ENCODE measurements around the gene CIITA. TPM values are rescaled to one million over a fixed set of nuclear protein-coding genes. Genes with fewer than 3 reads are reported as not detected.

Gene CIITA
- total RNA-seq, 2 donors from 2014 or later: 25.2 to 31.0 TPM

- no peak overlapping the region for H3K4me3 ChIP-seq
- no peak for TF ChIP-seq CTCF (IDR thresholded peaks at IDR 0.05)
- no peaks in the 10 kb centered on the region for H3K27me3 ChIP-seq (replicated peaks; ENCODE audit: insufficient read depth)
- H3K36me3 ChIP-seq: peaks cover 24% of the 10 kb centered on the region
- ATAC-seq (ENCODE audit: insufficient number of reproducible peaks, low FRiP score, low read depth) (no peak), DNase-seq (ENCODE audit: low spot score) (no peak)
- H3K4me1 ChIP-seq (ENCODE audit: control insufficient read depth in 1 of 2, low read depth in 2 of 2): peaks cover 19 to 52% of the 10 kb centered on the region in 2 donors
- no peaks in the 10 kb centered on the region for H3K9me3 ChIP-seq
- no peak overlapping the region for H3K27ac ChIP-seq
Observed at GRCh38 chr16:10930755-10931093, 53.7 kb downstream of the CIITA start.

GRCh38 chr16:10931134-10931533 is 54.1 kb downstream of the CIITA start:
- Histone ChIP-seq H3K27me3 (replicated peaks; ENCODE audit: insufficient read depth) (no peaks in the 10 kb centered on the region), H3K4me3 (no peak overlapping the region), H3K4me1 (ENCODE audit: control insufficient read depth in 1 of 2, low read depth in 2 of 2) (peaks cover 22 to 56% of the 10 kb centered on the region in 2 donors), H3K9me3 (no peaks in the 10 kb centered on the region), H3K36me3 (peaks cover 24% of the 10 kb centered on the region), H3K27ac (no peak overlapping the region)
- no peak for DNase-seq (ENCODE audit: low spot score)
- no peak for TF ChIP-seq CTCF (IDR thresholded peaks at IDR 0.05)
- no peak for ATAC-seq (ENCODE audit: insufficient number of reproducible peaks, low FRiP score, low read depth)

GRCh38 chr16:10931977-10932632 is 55.1 kb downstream of the CIITA start:
- Histone ChIP-seq H3K36me3 (peaks cover 16% of the 10 kb centered on the region), H3K4me1 (ENCODE audit: control insufficient read depth in 1 of 2, low read depth in 2 of 2) (peaks cover 29 to 66% of the 10 kb centered on the region in 2 donors), H3K4me3 (no peak overlapping the region), H3K27me3 (replicated peaks; ENCODE audit: insufficient read depth) (no peaks in the 10 kb centered on the region), H3K27ac (no peak overlapping the region), H3K9me3 (no peaks in the 10 kb centered on the region)
- TF ChIP-seq CTCF (IDR thresholded peaks at IDR 0.05): no peak
- ATAC-seq (ENCODE audit: insufficient number of reproducible peaks, low FRiP score, low read depth) (no peak), DNase-seq (ENCODE audit: low spot score) (no peak)

GRCh38 chr16:10932959-10933710 is 56.1 kb downstream of the CIITA start:
- H3K36me3 ChIP-seq: peaks cover 6% of the 10 kb centered on the region
- no peak overlapping the region for H3K4me3 ChIP-seq
- peaks cover 38 to 76% of the 10 kb centered on the region in 2 donors for H3K4me1 ChIP-seq (ENCODE audit: control insufficient read depth in 1 of 2, low read depth in 2 of 2)
- ATAC-seq (ENCODE audit: insufficient number of reproducible peaks, low FRiP score, low read depth) (no peak), DNase-seq (ENCODE audit: low spot score) (no peak)
- TF ChIP-seq CTCF (IDR thresholded peaks at IDR 0.05): no peak
- no peaks in the 10 kb centered on the region for H3K27me3 ChIP-seq (replicated peaks; ENCODE audit: insufficient read depth)
- H3K27ac ChIP-seq: no peak overlapping the region
- H3K9me3 ChIP-seq: no peaks in the 10 kb centered on the region

GRCh38 chr16:10933865-10934264 is 56.9 kb downstream of the CIITA start:
- no peak for ATAC-seq (ENCODE audit: insufficient number of reproducible peaks, low FRiP score, low read depth)
- H3K36me3 ChIP-seq: no peaks in the 10 kb centered on the region
- H3K9me3 ChIP-seq: no peaks in the 10 kb centered on the region
- no peaks in the 10 kb centered on the region for H3K27me3 ChIP-seq (replicated peaks; ENCODE audit: insufficient read depth)
- H3K27ac ChIP-seq: no peak overlapping the region
- DNase-seq (ENCODE audit: low spot score): no peak
- TF ChIP-seq CTCF (IDR thresholded peaks at IDR 0.05): no peak
- H3K4me1 ChIP-seq (ENCODE audit: control insufficient read depth in 1 of 2, low read depth in 2 of 2): peaks cover 45 to 84% of the 10 kb centered on the region in 2 donors
- H3K4me3 ChIP-seq: no peak overlapping the region
